H1 (cell line): ENCODE data around the gene FOXK1. TPM values are rescaled to one million over a fixed set of nuclear protein-coding genes. Genes with fewer than 3 reads are reported as not detected.

Source experiments
- CTCF ChIA-PET: fragments of 300-600 bp; sonication (Branson Sonifier 250); formaldehyde crosslinking; loops from one replicate; lab custom pipeline; 2021; ENCODE audit not compliant: partially characterized antibody; lab: Charles Lee
- POLR2A ChIA-PET: fragments of 300-600 bp; sonication (Branson Sonifier 250); formaldehyde crosslinking; loops from one replicate; lab custom pipeline; 2021; ENCODE audit warnings: inconsistent platforms; ENCODE audit not compliant: partially characterized antibody; lab: Charles Lee
- DNase-seq, 2 experiments: peaks; one replicate each; pipeline versions ENCODE4 v3.0.0 to v3.0.0-alpha.2; 2010 to 2022; ENCODE audit warnings: low spot score in 2 of 2, low read depth in 1 of 2, mixed read lengths in 1 of 2
- FAIRE-seq: peaks from 2 replicates; lab custom pipeline; 2011; peaks lifted over from hg19 to GRCh38; lab: Jason Lieb, UNC
- H2AFZ ChIP-seq: 2 replicates; pipeline ENCODE4 v1.8.1; 2012; ENCODE audit warnings: low read length, inconsistent platforms
- H2AK5ac ChIP-seq: 2 replicates; pipeline ENCODE4 v1.6.1; 2013; ENCODE audit warnings: low read depth, low read length
- H2BK120ac ChIP-seq: replicated peaks from 2 replicates; pipeline ENCODE3; 2013; ENCODE audit warnings: low read depth, low read length, inconsistent platforms
- H2BK12ac ChIP-seq: 2 replicates; pipeline ENCODE4 v1.6.1; 2013; ENCODE audit warnings: low read depth, low read length
- H2BK15ac ChIP-seq: 2 replicates; pipeline ENCODE4 v1.6.1; 2013; ENCODE audit warnings: low read length
- H2BK20ac ChIP-seq: 2 replicates; pipeline ENCODE4 v1.6.1; 2013; ENCODE audit warnings: low read length
- H2BK5ac ChIP-seq: 2 replicates; pipeline ENCODE4 v1.6.1; 2013; ENCODE audit warnings: low read depth, low read length
- H3K14ac ChIP-seq: 2 replicates; pipeline ENCODE4 v1.6.1; 2013; ENCODE audit warnings: inconsistent platforms; ENCODE audit not compliant: insufficient read length
- H3K18ac ChIP-seq: 2 replicates; pipeline ENCODE4 v1.6.1; 2013; ENCODE audit warnings: low read length; ENCODE audit errors: extremely low read depth
- H3K23ac ChIP-seq: 2 replicates; pipeline ENCODE4 v1.6.1; 2013; ENCODE audit warnings: inconsistent platforms; ENCODE audit not compliant: insufficient read length
- H3K23me2 ChIP-seq: 2 replicates; pipeline ENCODE4 v1.6.1; 2013; ENCODE audit warnings: low read depth, low read length
- H3K27ac ChIP-seq: 2 replicates; pipeline ENCODE4 v1.6.1; 2011; ENCODE audit warnings: low read depth, low read length, inconsistent platforms
- H3K27me3 ChIP-seq, 4 experiments: replicated peaks in 1 of 4; 1 replicate in 1 of 4; 2 replicates in 3 of 4; pipeline versions ENCODE4 v1.6.1 to v1.8.1; 2011 to 2013; ENCODE audit warnings: low read length in 3 of 4, mild to moderate bottlenecking in 3 of 4, inconsistent platforms in 2 of 4, mixed read lengths in 2 of 4, moderate library complexity in 1 of 4; ENCODE audit not compliant: control insufficient read depth in 3 of 4, insufficient read depth in 3 of 4; ENCODE audit errors: extremely low read depth in 1 of 4
- H3K36me3 ChIP-seq, 4 experiments: 2 replicates each; pipeline versions ENCODE4 v1.6.1 to v1.8.1; 2011 to 2013; ENCODE audit warnings: mild to moderate bottlenecking in 4 of 4, low read length in 3 of 4, moderate library complexity in 2 of 4, control low read depth in 1 of 4, inconsistent platforms in 1 of 4; ENCODE audit not compliant: insufficient read depth in 4 of 4, control insufficient read depth in 2 of 4
- H3K4ac ChIP-seq: replicated peaks from 2 replicates; pipeline ENCODE3; 2013; ENCODE audit warnings: low read length, low read depth, mixed read lengths, inconsistent platforms; ENCODE audit not compliant: insufficient read length
- H3K4me1 ChIP-seq, 4 experiments: replicated peaks in 1 of 4; 1 replicate in 1 of 4; 2 replicates in 3 of 4; pipeline versions ENCODE4 v1.6.1 to v1.8.1; 2011 to 2013; ENCODE audit warnings: low read length in 3 of 4, inconsistent platforms in 2 of 4, mixed read lengths in 1 of 4; ENCODE audit not compliant: insufficient read depth in 4 of 4, control insufficient read depth in 3 of 4
- H3K4me2 ChIP-seq, 2 experiments: 2 replicates each; pipeline versions ENCODE4 v1.6.1 to v1.8.1; 2011 to 2013; ENCODE audit warnings: low read depth in 2 of 2, low read length in 2 of 2, control low read depth in 1 of 2, inconsistent platforms in 1 of 2, mild to moderate bottlenecking in 1 of 2; ENCODE audit not compliant: insufficient read depth in 1 of 2
- H3K4me3 ChIP-seq, 4 experiments: fragments of 200-600, 300-600 bp in 1 of 4; sonication (generic), shearing (Covaris generic), sonication (Bioruptor Twin) in 1 of 4; 2 replicates each; pipeline versions ENCODE4 v1.5.1 to v1.8.1; 2011 to 2016; ENCODE audit warnings: low read length in 4 of 4, low read depth in 3 of 4, control low read depth in 2 of 4, inconsistent platforms in 2 of 4, mild to moderate bottlenecking in 2 of 4, mixed read lengths in 1 of 4, moderate library complexity in 1 of 4; ENCODE audit not compliant: insufficient read depth in 2 of 4; ENCODE audit errors: extremely low read depth in 1 of 4
- H3K56ac ChIP-seq: replicated peaks from 2 replicates; pipeline ENCODE3; 2013; ENCODE audit warnings: low read depth, mild to moderate bottlenecking, mixed read lengths, low read length, inconsistent platforms; ENCODE audit not compliant: insufficient read length
- H3K79me1 ChIP-seq: 2 replicates; pipeline ENCODE4 v1.6.1; 2013; ENCODE audit warnings: low read depth, low read length, control low read depth
- H3K79me2 ChIP-seq, 2 experiments: 2 replicates each; pipeline versions ENCODE4 v1.6.1 to v1.8.1; 2012 to 2013; ENCODE audit warnings: low read length in 2 of 2, mild to moderate bottlenecking in 2 of 2, inconsistent platforms in 1 of 2; ENCODE audit not compliant: insufficient read depth in 2 of 2, control insufficient read depth in 1 of 2
- H3K9ac ChIP-seq, 4 experiments: replicated peaks in 1 of 4; 1 replicate in 1 of 4; 2 replicates in 3 of 4; pipeline versions ENCODE4 v1.6.1 to v1.8.1; 2011 to 2013; ENCODE audit warnings: low read depth in 3 of 4, low read length in 3 of 4, control low read depth in 2 of 4, mild to moderate bottlenecking in 2 of 4, moderate library complexity in 2 of 4, inconsistent platforms in 1 of 4; ENCODE audit errors: extremely low read depth in 1 of 4
- H3K9me3 ChIP-seq, 2 experiments: 2 replicates each; pipeline versions ENCODE4 v1.6.1 to v1.8.1; 2012 to 2013; ENCODE audit warnings: mild to moderate bottlenecking in 2 of 2, moderate library complexity in 2 of 2, control low read depth in 1 of 2, inconsistent platforms in 1 of 2, low read depth in 1 of 2, low read length in 1 of 2, mixed read lengths in 1 of 2; ENCODE audit not compliant: insufficient read depth in 2 of 2
- H4K20me1 ChIP-seq, 2 experiments: replicated peaks in 1 of 2; 2 replicates each; pipeline versions ENCODE3 to v1.8.1; 2011 to 2013; ENCODE audit warnings: inconsistent platforms in 2 of 2, low read length in 2 of 2, mild to moderate bottlenecking in 1 of 2; ENCODE audit not compliant: insufficient read depth in 2 of 2, control insufficient read depth in 1 of 2
- H4K5ac ChIP-seq: 2 replicates; pipeline ENCODE4 v1.6.1; 2013; ENCODE audit warnings: low read length, low read depth, mixed read lengths, inconsistent platforms; ENCODE audit not compliant: insufficient read length
- H4K8ac ChIP-seq: 2 replicates; pipeline ENCODE4 v1.8.0; 2013; ENCODE audit warnings: mild to moderate bottlenecking, moderate library complexity, low read length, inconsistent platforms; ENCODE audit not compliant: insufficient read depth; ENCODE audit errors: extremely low read depth
- H4K91ac ChIP-seq: replicated peaks from 2 replicates; pipeline ENCODE3; 2013; ENCODE audit warnings: low read length, mixed read lengths, inconsistent platforms; ENCODE audit not compliant: insufficient read length
- BRCA1 ChIP-seq: IDR thresholded peaks from 2 replicates; pipeline ENCODE4 v1.6.1; 2012; ENCODE audit warnings: low read depth, low read length, improper control_type of control experiment
- CHD1 ChIP-seq: IDR thresholded peaks from 2 replicates; pipeline ENCODE4 v1.6.1; 2012; ENCODE audit warnings: low read depth, low read length, improper control_type of control experiment
- CHD2 ChIP-seq: IDR thresholded peaks from 2 replicates; pipeline ENCODE4 v1.6.1; 2012; ENCODE audit warnings: low read length, improper control_type of control experiment
- FOSL1 ChIP-seq: IDR thresholded peaks from 2 replicates; pipeline ENCODE4 v1.6.1; 2011; ENCODE audit warnings: mild to moderate bottlenecking, low read depth, low read length, moderate library complexity; ENCODE audit not compliant: insufficient read depth
- GABPA ChIP-seq: IDR thresholded peaks from 2 replicates; pipeline ENCODE4 v1.6.1; 2011; ENCODE audit warnings: mild to moderate bottlenecking, low read length, moderate library complexity, borderline replicate concordance; ENCODE audit not compliant: insufficient read depth
- KDM4A ChIP-seq: IDR thresholded peaks from one replicate; pipeline ENCODE4 v1.7.1; 2012; ENCODE audit warnings: low read depth, mild to moderate bottlenecking, moderate library complexity, low read length, inconsistent platforms; ENCODE audit not compliant: severe bottlenecking
- SIN3A ChIP-seq, 2 experiments: IDR thresholded peaks in 1 of 2; conservative IDR thresholded peaks in 1 of 2; 2 replicates each; pipeline ENCODE4 v1.6.1; 2011 to 2012; ENCODE audit warnings: low read length in 2 of 2, improper control_type of control experiment in 1 of 2, low read depth in 1 of 2, mild to moderate bottlenecking in 1 of 2
- SIRT6 ChIP-seq: IDR thresholded peaks from one replicate; pipeline ENCODE4 v1.7.1; 2012; ENCODE audit warnings: low read length, inconsistent platforms
- TEAD4 ChIP-seq: IDR thresholded peaks from 2 replicates; pipeline ENCODE4 v1.6.1; 2012; ENCODE audit warnings: low read depth, low read length, inconsistent platforms, mixed read lengths
- WGBS, 2 experiments: shearing (Covaris generic) in 1 of 2; methylation state at CpG; one replicate each; pipeline versions ENCODE4 v1.1.6 to v1.1.7; 2013 to 2015; ENCODE audit warnings: low lambda C conversion rate in 2 of 2, mixed read lengths in 2 of 2, inconsistent platforms in 1 of 2, low coverage in 1 of 2, missing lambda C conversion rate in 1 of 2; ENCODE audit not compliant: insufficient replicate concordance in 2 of 2, insufficient coverage in 1 of 2, insufficient read length in 1 of 2; ENCODE audit errors: extremely low coverage in 1 of 2, missing lambda C conversion rate in 1 of 2; 5-methylcytosine and 5-hydroxymethylcytosine counted together
- polyA plus RNA-seq, 7 experiments: library from polyadenylated mRNA; depleted of rRNA in 3 of 7; stranded (reverse) in 5 of 7; unstranded in 2 of 7; fragments of >200 nt in 5 of 7; fragments of 200-250 nt in 2 of 7; gene quantifications; 1 replicate in 5 of 7; 2 replicates in 1 of 7; 4 replicates in 1 of 7; pipeline versions ENCODE4 v1.2.1 to v1.2.3, GENCODE V29; 2011 to 2013; ENCODE audit warnings: missing spikeins in 2 of 7, mixed read lengths in 2 of 7
- total RNA-seq: library from RNA; stranded (reverse); fragmentation: NEBNext Ultra II Directional; extraction: Animal tissue kit (Norgen Biotek cat#: 25700); gene quantifications from 2 replicates; pipeline ENCODE4 v1.2.1, GENCODE V29; 2021
- TF ChIP-seq, protein P1 (sequence below): IDR thresholded peaks from 2 replicates; pipeline ENCODE4 v1.6.1; 2011; ENCODE audit warnings: low read depth, mild to moderate bottlenecking, low read length; ENCODE audit not compliant: insufficient read depth
- TF ChIP-seq, protein P2 (sequence below), 3 experiments: IDR thresholded peaks; 1 replicate in 2 of 3; 2 replicates in 1 of 3; pipeline versions ENCODE4 v1.5.1 to v1.6.1; 2011; ENCODE audit warnings: low read length in 3 of 3, mild to moderate bottlenecking in 3 of 3, inconsistent platforms in 2 of 3, low read depth in 1 of 3, moderate library complexity in 1 of 3; ENCODE audit not compliant: insufficient read depth in 1 of 3; ENCODE audit errors: control extremely low read depth in 1 of 3

Gene FOXK1
- total and polyA plus RNA-seq, 2 of the 8 experiments (the other 6 are each of a cell fraction or from before 2014, with no cell fraction given) = 2.0 to 8.5 TPM

DNA sequence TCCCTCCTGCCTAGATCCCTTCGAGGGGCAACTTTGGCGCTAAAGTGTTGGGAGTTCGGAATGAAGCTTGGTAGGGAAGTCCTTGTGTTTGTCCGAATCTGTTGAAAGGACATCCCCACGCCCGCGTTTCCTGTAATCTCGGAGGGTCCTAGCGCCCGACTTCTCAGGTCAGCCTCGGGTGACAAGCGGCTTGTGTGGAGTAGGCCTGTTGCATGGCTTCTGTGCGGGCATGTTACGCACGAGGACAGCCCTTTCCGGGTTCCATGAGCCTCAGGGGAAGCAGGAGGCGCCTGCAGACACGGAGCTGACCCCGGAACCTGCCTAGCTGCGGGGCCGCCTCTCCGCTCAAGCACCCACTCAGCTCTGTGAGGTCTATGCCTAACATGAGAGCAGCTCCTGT is 64.9 kb downstream of the FOXK1 start:
- Histone ChIP-seq H3K4me2 (no peak overlapping the region), H3K9me3 (no peaks in the 10 kb centered on the region), H3K79me1 (no peaks in the 10 kb centered on the region), H4K5ac (no peak overlapping the region), H2BK12ac (no peak overlapping the region), H3K27me3 (peaks cover 3 to 43% (median 36%) of the 10 kb centered on the region in 4 experiments), H2BK5ac (no peak overlapping the region), H3K14ac (no peak overlapping the region), H2BK20ac (no peak overlapping the region), H3K79me2 (no peaks in the 10 kb centered on the region), H3K18ac (no peak overlapping the region), H4K91ac (no peak overlapping the region), H2AK5ac (no peak overlapping the region), H3K4ac (no peak overlapping the region), H3K56ac (no peak overlapping the region), H3K27ac (no peak overlapping the region), H3K4me3 (no peak overlapping the region), H3K36me3 (no peaks in the 10 kb centered on the region), H2BK15ac (no peak overlapping the region), H3K4me1 (peaks cover 0 to 7% (median 4%) of the 10 kb centered on the region in 4 experiments; a peak in 6 of 7 replicates), H3K23me2 (no peaks in the 10 kb centered on the region), H2BK120ac (no peak overlapping the region), H4K8ac (no peak overlapping the region), H3K23ac (no peak overlapping the region), H4K20me1 (peaks cover 8 to 20% of the 10 kb centered on the region in 2 experiments), H3K9ac (no peak overlapping the region), H2AFZ (no peak overlapping the region)
- WGBS, 2 experiments = 85% methylated on average over 22 of the region's 22 CpGs; no CpG with 5 or more reads in 1 of the 2 experiments
- POLR2A ChIA-PET = no interaction called here
- DNase-seq (no peak), FAIRE-seq (no peak)
- CTCF ChIA-PET = interaction anchor here (0.8 to 1.2 kb wide), 6 partner anchors 11 to 136 kb away, joined by 3 read pairs; no protein-coding TSS in a partner anchor
- TF ChIP-seq TEAD4 (no peak), CHD2 (no peak), BRCA1 (no peak), GABPA (no peak), SIRT6 (no peak), SIN3A (conservative IDR thresholded peaks at IDR 0.05 in 1 of 2, IDR thresholded peaks at IDR 0.05 in 1 of 2; ENCODE audit: low read depth in 1 of 2, low read length in 2 of 2) (no peak), FOSL1 (no peak), KDM4A (no peak), CHD1 (no peak)
- TF ChIP-seq, protein P1, sequence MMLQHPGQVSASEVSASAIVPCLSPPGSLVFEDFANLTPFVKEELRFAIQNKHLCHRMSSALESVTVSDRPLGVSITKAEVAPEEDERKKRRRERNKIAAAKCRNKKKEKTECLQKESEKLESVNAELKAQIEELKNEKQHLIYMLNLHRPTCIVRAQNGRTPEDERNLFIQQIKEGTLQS = no peak
- TF ChIP-seq, protein P2, sequence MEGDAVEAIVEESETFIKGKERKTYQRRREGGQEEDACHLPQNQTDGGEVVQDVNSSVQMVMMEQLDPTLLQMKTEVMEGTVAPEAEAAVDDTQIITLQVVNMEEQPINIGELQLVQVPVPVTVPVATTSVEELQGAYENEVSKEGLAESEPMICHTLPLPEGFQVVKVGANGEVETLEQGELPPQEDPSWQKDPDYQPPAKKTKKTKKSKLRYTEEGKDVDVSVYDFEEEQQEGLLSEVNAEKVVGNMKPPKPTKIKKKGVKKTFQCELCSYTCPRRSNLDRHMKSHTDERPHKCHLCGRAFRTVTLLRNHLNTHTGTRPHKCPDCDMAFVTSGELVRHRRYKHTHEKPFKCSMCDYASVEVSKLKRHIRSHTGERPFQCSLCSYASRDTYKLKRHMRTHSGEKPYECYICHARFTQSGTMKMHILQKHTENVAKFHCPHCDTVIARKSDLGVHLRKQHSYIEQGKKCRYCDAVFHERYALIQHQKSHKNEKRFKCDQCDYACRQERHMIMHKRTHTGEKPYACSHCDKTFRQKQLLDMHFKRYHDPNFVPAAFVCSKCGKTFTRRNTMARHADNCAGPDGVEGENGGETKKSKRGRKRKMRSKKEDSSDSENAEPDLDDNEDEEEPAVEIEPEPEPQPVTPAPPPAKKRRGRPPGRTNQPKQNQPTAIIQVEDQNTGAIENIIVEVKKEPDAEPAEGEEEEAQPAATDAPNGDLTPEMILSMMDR (IDR thresholded peaks at IDR 0.05; ENCODE audit: control extremely low read depth in 1 of 3, insufficient read depth in 1 of 3, low read depth in 1 of 3, low read length in 3 of 3) = no peak
